ENCODE measurements around the gene SMIM45.

SMIM45 gene

DNA sequence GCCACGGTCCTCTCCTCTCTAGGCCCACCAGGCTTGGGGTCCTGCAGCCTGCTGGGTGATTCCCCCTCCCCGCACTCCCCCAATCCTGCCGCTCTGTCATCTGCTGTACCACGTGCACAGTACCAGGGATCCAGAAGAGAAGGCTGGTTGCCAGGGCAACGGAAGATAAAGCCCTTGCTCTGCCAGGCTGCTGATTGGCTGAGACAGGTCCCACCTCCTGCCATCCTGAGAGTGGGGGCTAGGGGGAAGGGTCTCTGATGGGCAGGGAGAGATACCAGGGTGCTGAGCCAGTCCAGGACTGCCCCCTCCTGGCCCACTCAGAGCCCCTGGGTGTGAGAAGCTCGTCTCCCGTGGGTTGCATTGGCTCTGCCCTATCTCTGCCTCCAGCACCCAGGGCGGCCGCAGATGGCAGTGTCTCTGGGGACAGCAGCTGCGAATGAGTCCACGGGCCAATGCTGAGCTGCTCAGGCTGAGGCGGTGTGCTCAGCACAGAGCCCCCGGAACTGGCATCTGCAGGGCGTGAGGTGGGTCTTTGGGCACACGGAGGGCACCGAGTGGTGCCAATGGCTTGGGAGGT lies at the start of gene SMIM45:
Gene SMIM45 (plus strand): TSS at position 253 of the 577 bp plus-strand sequence.
- no peak for DNase-seq

DNA sequence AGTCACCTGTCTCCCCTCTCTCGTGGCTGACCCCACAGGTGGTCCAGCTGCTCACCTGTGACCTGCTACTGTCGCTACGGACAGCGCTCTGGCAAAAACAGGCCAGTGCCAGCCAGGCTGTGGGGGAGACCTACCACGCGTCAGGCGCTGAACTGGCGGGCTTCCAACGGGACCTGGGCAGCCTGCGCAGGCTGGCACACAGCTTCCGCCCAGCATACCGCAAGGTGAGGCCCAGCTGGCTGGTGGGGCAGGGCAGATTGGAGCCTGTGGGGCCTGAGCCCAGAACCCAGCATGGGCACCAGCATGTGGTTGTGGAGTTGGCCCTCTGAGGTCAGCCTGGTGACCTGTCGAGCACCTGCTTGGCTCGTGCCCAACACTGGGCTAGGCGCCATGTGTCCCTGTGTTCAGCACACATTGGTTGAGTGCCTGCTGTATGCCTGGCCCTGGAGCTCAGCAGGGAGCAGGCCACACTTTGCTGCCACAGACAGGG lies 49.0 kb upstream of the SMIM45 start:
- DNase-seq, result no peak

DNA sequence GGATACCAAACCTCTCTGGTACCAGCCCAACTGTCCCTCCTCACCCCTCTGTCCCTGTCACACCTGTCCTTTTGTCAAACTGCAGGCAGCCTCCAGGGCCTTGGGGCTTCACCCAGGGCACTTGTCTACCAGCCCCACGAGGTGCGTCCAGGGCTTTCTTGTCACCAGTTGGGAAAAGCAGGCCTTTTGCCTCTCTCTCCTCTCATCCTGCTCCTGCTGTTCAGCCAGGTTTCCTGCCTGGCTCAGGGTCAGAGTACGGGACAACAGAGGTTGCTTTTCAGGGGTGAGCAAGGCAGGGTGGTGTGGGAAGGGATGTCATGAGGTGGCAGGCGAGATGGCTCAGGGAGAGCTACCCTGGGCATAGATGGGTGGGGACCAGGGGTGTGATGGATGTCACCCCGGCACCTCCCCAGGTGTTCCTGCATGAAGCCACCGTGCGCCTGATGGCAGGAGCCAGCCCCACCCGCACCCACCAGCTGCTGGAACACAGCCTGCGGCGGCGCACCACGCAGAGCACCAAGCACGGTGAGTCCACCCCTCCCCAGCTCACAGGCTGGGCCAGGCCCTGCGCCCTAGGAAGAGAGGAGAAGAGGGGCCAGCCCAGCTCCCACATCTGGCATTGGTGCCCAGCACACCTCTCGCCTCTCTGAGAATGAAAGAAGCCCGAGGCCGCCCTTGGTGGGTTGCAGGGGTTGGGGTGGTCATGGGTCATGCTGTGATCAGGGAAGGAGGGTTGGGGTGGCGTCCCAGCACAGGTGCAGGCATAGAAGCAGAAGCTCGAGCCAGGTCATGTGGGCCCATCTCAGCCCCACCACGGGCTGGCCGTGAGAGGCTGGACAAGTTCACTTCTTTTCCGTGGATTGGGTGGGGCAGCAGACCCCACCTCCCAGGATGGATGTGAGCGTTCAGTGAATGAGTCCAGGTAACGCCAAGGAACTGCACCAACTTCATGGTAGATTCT lies 47.2 kb upstream of the SMIM45 start:
- no peak for DNase-seq

DNA sequence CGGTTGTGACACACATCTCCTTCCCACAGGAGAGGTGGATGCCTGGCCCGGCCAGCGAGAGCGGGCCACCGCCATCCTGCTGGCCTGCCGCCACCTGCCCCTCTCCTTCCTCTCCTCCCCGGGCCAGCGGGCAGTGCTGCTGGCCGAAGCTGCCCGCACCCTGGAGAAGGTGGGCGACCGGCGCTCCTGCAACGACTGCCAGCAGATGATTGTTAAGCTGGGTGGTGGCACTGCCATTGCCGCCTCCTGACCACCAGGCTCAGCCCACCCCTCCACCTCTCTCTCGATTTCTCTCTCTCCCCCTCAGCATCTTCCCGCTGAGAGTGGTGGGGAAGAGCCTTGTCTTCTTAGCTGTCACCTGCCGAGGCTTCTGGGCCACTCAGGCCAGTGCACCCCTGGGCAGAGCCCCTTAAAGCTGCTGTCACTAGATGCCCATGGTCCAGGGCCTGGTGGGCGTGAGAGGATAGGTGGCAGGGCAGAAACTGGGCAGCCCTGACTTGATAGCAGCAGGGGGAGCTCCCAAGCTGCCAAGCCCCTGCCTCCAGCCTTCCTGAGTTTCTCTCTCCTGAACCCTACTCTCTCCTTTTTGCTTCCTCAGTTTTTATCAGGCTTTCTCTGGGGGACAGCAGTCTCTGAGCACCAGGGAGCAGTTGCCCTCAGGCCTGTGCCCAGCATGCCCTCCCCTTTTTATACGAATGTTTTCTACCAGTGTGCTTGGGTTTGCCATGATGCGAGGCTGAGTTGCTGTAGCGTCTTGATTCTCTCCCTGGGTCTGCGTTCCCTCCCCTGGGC lies 46.3 kb upstream of the SMIM45 start:
- no peak for DNase-seq

DNA sequence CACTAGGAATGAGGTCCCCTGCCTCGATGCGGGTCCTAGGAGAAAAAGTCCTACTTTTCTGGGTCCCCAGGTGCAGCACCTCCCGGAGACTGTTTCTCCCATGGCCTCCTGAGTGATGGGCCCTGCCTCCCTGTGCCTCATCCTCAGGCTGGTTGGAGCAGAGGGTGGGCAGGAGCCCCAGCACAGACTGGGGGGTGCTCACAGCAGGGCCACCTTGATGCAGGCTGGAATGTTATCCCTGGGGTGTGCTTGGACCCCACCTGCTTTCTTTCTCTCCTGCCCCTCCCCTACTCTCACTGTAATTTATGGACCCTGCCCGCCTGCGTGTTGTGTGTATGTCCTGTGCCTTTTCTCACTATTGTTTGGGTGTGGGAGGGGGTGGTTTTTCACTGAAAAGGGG lies 45.1 kb upstream of the SMIM45 start:
- no peak for DNase-seq

- DNase-seq, result no peak
These were observed 44.2 kb upstream of the SMIM45 start for GRCh38 chr22:41907436-41908401.

GRCh38 chr22:41908411-41909309 lies 43.3 kb upstream of the SMIM45 start:
- no peak for DNase-seq

DNA sequence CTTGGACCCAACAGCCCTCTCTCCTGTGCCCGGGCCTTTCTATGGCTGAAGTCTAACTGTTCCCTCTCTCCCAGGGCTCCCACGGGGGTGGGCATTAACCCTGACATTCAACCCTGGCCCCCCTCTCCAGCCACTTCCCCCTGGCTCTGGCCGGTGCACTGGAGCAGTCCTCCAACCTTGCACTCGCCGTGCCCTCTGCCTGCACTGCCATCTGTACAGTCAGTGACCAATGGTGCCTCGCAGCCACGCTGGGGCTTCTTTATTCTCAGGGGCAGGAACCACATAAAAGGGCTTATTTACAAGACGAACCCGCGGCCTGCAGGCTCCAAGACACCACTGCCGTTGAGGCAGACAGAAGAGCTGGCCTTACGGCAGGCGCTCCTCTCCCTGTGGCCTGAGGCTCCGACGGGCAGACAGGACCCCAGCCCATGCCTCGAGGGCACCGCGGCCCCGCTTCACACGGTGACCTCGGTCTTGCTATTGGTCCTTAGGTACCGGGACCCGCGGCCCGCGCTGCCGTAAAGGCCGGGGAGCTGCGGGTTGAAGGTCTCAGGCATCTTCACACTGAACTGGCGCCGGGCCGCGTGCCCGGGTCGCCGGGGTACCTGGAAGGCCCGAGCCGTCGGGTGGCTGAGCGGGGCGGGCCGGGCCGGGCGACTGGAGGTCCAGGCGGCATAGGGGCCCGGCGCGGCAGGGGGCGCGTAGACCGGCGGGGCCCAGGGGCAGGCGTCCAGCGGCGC lies 42.5 kb upstream of the SMIM45 start:
- DNase-seq, result no peak

DNA sequence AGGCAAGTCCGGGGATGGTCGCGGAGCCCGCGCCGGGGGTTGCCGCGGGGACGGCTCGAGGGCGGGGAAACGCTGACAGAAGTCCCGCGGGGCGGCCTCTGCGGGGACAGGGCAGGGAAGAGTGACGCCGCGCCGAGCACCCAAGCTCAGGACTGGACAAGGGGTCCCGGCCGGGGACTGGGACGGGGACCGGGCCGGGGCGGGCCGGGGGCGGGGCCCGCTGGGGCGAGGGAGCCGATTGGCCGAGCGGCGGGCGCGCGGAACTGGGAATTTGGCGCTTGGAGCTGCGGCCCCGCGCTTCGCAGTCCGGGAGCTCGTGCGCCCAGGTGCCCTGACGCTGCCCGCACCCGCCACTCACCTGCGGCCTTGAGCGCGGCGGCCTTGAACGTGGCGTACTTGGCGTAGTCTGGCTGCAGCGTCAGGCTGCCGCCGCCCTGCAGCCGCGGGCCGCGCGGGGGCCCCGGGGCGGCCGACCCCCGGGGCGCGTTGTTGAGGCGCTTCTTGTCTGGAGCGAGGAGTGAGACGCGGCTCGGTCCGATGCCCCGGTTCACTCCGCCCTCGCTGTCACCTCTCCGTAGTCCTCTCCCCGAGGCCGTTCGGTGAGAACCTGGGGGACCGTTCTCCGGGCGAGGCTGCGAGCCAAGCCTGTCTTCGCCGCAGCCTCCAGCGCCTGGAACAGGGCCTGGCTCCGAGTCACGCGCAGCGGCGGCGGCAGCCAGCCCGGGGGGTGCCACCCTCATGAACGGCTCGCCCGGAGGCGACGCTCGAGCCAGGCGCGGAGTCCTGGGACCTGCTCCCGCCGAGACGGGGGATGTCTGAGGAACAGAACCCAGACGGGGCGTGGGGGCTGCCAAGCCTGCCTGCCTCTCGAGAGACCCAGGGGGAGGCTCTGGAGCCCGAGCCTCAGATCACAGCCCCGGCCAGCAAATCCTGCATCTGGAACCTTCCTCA lies 41.6 kb upstream of the SMIM45 start:
- no peak for DNase-seq

GRCh38 chr22:41911001-41911611 lies 40.8 kb upstream of the SMIM45 start:
- no peak for DNase-seq

GRCh38 chr22:41912338-41913039 lies 39.5 kb upstream of the SMIM45 start:
- no peak for DNase-seq

DNA sequence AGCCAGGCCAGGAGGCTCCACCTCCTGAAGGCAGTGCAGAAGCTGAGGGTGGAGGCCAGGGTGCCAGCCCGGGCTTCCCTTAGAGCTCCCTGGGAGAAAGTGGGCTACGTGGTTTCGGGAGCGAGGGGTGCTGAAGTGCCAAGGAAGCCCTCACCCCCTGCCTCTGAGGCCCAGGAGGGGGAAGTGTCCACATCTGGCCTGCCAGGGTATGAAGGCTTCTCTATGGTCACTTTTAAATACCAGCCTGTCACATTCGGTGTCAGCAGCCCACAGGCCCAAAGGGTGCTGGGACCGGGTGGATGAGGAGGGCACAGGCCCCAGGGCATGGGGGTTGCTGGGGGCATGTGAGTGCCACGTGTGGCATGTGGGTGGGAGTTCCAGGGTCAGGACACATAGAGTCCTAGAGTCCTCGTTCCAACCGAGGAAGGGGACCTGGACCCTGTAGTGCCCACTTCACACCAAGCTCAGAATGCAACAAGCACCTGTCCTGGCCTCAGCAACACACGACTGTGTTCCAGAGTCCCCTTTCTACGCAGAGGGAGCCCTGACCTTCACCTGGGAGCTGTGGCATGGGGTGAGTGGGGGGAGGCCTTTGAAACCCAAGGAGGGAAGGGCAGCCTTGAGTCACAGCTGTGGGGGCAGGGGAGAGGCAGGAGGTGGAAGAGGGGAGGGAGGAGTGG lies 38.8 kb upstream of the SMIM45 start:
- DNase-seq, result no peak

DNA sequence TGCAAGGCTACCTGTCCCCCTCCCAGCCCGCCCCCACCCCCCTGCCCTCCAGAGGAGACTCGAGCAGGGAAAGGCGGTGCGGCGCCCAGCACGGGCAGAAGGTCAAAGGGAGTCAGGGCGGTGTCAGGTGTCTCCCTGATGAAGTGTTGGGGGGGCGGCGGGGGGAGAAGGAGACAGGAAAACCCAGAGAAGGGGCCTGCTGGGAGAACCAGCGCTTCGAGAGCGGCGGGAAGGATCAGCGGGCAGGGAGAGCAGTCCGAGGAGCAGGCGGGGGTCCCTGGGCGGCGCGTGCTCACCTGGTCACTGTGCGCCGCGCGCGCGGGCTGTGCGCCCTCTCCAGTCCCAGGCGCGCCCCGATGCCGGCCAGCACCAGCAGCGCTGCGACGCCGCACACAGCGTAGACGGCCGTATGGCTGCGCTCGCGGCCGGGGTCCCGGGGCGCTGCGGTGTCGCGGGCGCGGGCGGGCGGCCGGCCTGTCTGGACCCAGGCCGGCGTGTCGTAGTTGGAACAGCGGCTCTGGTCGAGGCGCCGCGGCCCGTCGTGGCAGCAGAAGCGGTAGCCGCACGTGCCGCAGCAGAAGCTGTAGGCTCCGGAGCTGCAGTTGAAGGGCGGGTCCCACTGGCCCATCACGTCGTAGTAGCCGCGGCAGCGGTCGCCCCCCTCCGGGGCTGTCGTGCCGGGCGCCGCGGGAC lies 38.0 kb upstream of the SMIM45 start:
- no peak for DNase-seq

DNA sequence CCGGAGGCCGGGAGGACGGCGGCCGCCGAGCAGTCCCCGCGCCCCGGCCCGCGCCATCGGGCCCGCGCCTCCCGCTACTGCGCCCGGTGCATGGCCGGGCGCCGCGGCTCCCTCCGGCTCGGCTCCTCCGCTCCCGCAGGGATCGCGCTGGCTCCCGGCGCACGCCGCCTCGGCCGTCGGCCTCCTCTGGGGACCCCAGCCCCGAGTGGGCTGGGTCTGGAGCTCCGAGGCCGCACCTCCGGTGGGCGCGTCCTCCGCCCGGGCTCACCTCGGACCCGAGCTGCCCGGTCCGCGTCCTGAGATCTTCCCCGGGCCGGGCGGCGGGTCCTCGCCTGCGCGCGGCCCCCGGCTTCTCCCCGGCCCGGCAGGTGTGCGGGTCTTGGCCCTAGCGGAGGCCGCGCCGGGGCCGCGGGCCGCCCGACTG lies 37.3 kb upstream of the SMIM45 start:
- no peak for DNase-seq

DNA sequence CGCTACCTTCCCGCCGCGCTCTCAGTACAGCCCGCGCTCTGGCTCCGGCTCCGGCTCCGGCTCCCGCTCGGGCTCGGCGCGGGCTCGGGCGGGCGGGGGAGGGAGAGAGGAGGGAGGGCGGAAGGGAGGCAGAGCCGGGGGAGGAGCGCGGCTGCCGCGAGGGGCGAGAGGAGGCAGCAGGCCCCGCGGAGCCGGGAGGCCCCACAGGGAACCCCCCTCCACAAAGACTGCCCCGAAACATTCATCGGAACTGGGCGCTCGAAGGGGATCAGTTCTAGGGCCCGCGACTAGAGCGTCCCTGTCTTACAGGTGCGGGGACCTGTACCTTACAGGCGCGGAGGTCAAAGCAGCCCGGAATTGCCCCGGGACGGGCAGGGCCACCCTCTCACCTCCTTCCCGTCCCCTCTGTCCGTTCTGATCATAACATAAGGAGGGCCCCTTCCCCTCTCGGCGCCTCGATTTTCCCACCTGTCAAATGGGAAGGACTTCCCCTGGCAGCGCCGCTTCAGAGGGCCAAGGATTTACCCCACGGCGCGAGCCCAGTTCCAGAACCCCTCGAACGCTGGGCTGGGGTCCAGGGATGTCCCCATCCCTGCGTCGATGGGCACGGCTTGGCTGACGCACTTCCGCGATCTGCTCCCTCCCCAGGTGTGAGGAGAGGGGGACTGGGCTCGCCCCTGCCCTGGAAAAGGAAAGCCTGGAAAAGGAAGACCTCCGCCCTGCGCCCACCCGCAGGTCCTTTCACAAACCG lies 36.7 kb upstream of the SMIM45 start, which contains the start of gene SHISA8:
Gene SHISA8 (minus strand): TSS at position 40 of the 751 bp plus-strand sequence. CDS start 407 bp downstream, outside the sequence.
- peak; percentile 7 for DNase-seq

All from amniotic stem cell (primary cell).